GM21360 (cell line): Measurements from ENCODE around the gene CHADL.

ENCODE experiments used
- ATAC-seq: cut with Tn5 transposase; IDR thresholded peaks from one replicate; pipeline ENCODE4 v1.9.1; 2021; ENCODE audit warnings: mild to moderate bottlenecking, moderate library complexity; ENCODE audit not compliant: unreplicated experiment

Gene CHADL

GRCh38 chr22:41257696-41258095 lies 17.0 kb upstream of the CHADL start:
- no peak for ATAC-seq

GRCh38 chr22:41256254-41257253 lies 15.8 kb upstream of the CHADL start:
- no peak for ATAC-seq

GRCh38 chr22:41254230-41254629 lies 13.5 kb upstream of the CHADL start:
- no peak for ATAC-seq

- ATAC-seq: no peak
Observed at GRCh38 chr22:41252365-41252764, 11.6 kb upstream of the CHADL start.

- ATAC-seq: no peak
Observed at GRCh38 chr22:41250127-41250526, 9.4 kb upstream of the CHADL start.

- ATAC-seq: no peak
Observed at GRCh38 chr22:41249442-41249841, 8.7 kb upstream of the CHADL start.

- ATAC-seq: no peak
Observed at GRCh38 chr22:41248758-41249157, 8.0 kb upstream of the CHADL start.

GRCh38 chr22:41248314-41248713 lies 7.6 kb upstream of the CHADL start:
- ATAC-seq: no peak

GRCh38 chr22:41247703-41248102 lies 7.0 kb upstream of the CHADL start:
- no peak for ATAC-seq

GRCh38 chr22:41245917-41246499 lies 5.3 kb upstream of the CHADL start:
- ATAC-seq: no peak

- no peak for ATAC-seq
Observed at GRCh38 chr22:41243361-41243760, 2.6 kb upstream of the CHADL start.

GRCh38 chr22:41242396-41243117 lies 1.8 kb upstream of the CHADL start:
- ATAC-seq: no peak

GRCh38 chr22:41241133-41241676 lies 474 bp upstream of the CHADL start:
- ATAC-seq: no peak

- ATAC-seq: no peak
Observed at GRCh38 chr22:41239443-41240128, 1.1 kb downstream of the CHADL start.

GRCh38 chr22:41238570-41239442 lies 1.9 kb downstream of the CHADL start:
- no peak for ATAC-seq

GRCh38 chr22:41237707-41238569 lies 2.8 kb downstream of the CHADL start:
- peak; percentile 48 for ATAC-seq

GRCh38 chr22:41237036-41237706 lies 3.6 kb downstream of the CHADL start:
- no peak for ATAC-seq
